ENCODE data around the gene CCDC187. TPM values are rescaled to one million over a fixed set of nuclear protein-coding genes. Genes with fewer than 3 reads are reported as not detected.
A peak's percentile ranks its signal among the peaks of the same experiment; 100 is the strongest.

The CCDC187 gene
- total and polyA plus RNA-seq, 2 of the 4 experiments (the other 2 are of a cell fraction): not detected

- Histone ChIP-seq H3K27ac (ENCODE audit: insufficient read depth, low read length) (no peak overlapping the region), H2AFZ (replicated peaks; ENCODE audit: low read length, poor library complexity) (no peak overlapping the region), H2BK5ac (ENCODE audit: low read depth, low read length, poor library complexity, severe bottlenecking) (no peak overlapping the region), H3K4me3 (ENCODE audit: insufficient read depth, low read depth, low read length) (no peak overlapping the region), H2BK15ac (ENCODE audit: low read depth, low read length) (no peak overlapping the region), H3K4me2 (ENCODE audit: low read depth, low read length) (no peak overlapping the region), H3K14ac (replicated peaks; ENCODE audit: low read depth, low read length) (no peak overlapping the region), H3K27me3 (ENCODE audit: control insufficient read depth, insufficient read depth, low read length) (no peaks in the 10 kb centered on the region), H3K23ac (ENCODE audit: low read depth, low read length) (no peak overlapping the region), H4K20me1 (ENCODE audit: insufficient read depth, low read length) (peaks cover 64% of the 10 kb centered on the region), H3K56ac (ENCODE audit: extremely low read depth, insufficient read depth, low read length) (no peak overlapping the region), H4K91ac (ENCODE audit: insufficient read depth, low read depth, low read length) (no peak overlapping the region), H3K4me1 (ENCODE audit: control insufficient read depth, insufficient read depth, low read length) (peaks cover 8% of the 10 kb centered on the region; the same call in 1 of the 2 replicates), H2BK120ac (ENCODE audit: low read depth, low read length) (no peak overlapping the region), H3K79me1 (ENCODE audit: low read depth in 1 of 2, low read length in 2 of 2) (peaks cover 16 to 57% of the 10 kb centered on the region in 2 experiments), H2BK20ac (ENCODE audit: low read depth, low read length) (no peak overlapping the region), H3K36me3 (ENCODE audit: control insufficient read depth, insufficient read depth, low read length) (peaks cover 77% of the 10 kb centered on the region), H3K18ac (ENCODE audit: low read depth, low read length) (no peak overlapping the region), H3K9me1 (ENCODE audit: insufficient read depth, low read length) (peaks cover 4% of the 10 kb centered on the region; the same call in 1 of the 2 replicates), H2AK9ac (replicated peaks; ENCODE audit: low read depth, low read length, poor library complexity) (peak overlapping the region; percentile 42), H4K8ac (ENCODE audit: low read depth in 2 of 2, low read length in 2 of 2) (no peak overlapping the region), H3K9me3 (ENCODE audit: control insufficient read depth, insufficient read depth, low read length) (no peaks in the 10 kb centered on the region), H3K4ac (ENCODE audit: low read depth, low read length) (no peak overlapping the region), H3K9ac (ENCODE audit: low read depth, low read length) (no peak overlapping the region), H4K5ac (ENCODE audit: low read depth, low read length) (no peak overlapping the region), H2AK5ac (ENCODE audit: low read depth, low read length) (no peak overlapping the region)
- dilution Hi-C loops (cut with HindIII; ENCODE audit: low sequenced_read_pairs, unreplicated experiment) (no loop called here), in situ Hi-C loops (cut with MboI; ENCODE audit: low sequenced_read_pairs) (no loop called here), intact Hi-C loops (cut with micrococcal nuclease) (no loop called here)
- no TSS peak for BruUV-seq (replicated peaks)
- CTCF ChIA-PET: no interaction called here
- POLR2A ChIA-PET (ENCODE audit: unreplicated experiment): no interaction called here
- no peak for DNase-seq
- ATAC-seq (ENCODE audit: low read depth): no peak
- TF ChIP-seq CEBPB (IDR thresholded peaks at IDR 0.05; ENCODE audit: low read depth, low read length) (no peak), RAD21 (IDR thresholded peaks at IDR 0.05; ENCODE audit: low read length) (no peak), CHD1 (IDR thresholded peaks at IDR 0.05; ENCODE audit: low read depth, low read length) (no peak), NFE2L2 (IDR thresholded peaks at IDR 0.05; ENCODE audit: low read depth, low read length) (no peak), MXI1 (IDR thresholded peaks at IDR 0.05; ENCODE audit: borderline replicate concordance, low read depth, low read length) (no peak), CTCF (conservative IDR thresholded peaks at IDR 0.05; ENCODE audit: low read depth, low read length) (no peak), MAFK (IDR thresholded peaks at IDR 0.05; ENCODE audit: low read depth, low read length) (no peak), BHLHE40 (IDR thresholded peaks at IDR 0.05; ENCODE audit: low read depth, low read length) (no peak), RCOR1 (IDR thresholded peaks at IDR 0.05; ENCODE audit: insufficient replicate concordance, low read length) (no peak), RFX5 (IDR thresholded peaks at IDR 0.05; ENCODE audit: low read depth, low read length) (no peak), ELK1 (IDR thresholded peaks at IDR 0.05; ENCODE audit: borderline replicate concordance, low read depth, low read length) (no peak), SMC3 (IDR thresholded peaks at IDR 0.05; ENCODE audit: low read depth, low read length) (no peak), FOS (IDR thresholded peaks at IDR 0.05; ENCODE audit: low read depth, low read length) (no peak), POLR2A (IDR thresholded peaks at IDR 0.05; ENCODE audit: low read depth, low read length) (no peak)
- WGBS, 2 experiments (ENCODE audit: extremely low coverage in 2 of 2, insufficient read length in 1 of 2): 81% methylated on average over 15 of the region's 21 CpGs; no CpG with 5 or more reads in 1 of the 2 experiments
Observed at GRCh38 chr9:136344544-136345280, 40.8 kb upstream of the CCDC187 start.
